Measurements from ENCODE around the gene VWC2L.

VWC2L gene

GRCh38 chr2:214601852-214602633 lies 191.2 kb downstream of the VWC2L start:
- no peak for DNase-seq

- no peak for DNase-seq
Observed at GRCh38 chr2:214604861-214605260, 194.0 kb downstream of the VWC2L start.

GRCh38 chr2:214607051-214607450 lies 196.2 kb downstream of the VWC2L start:
- no peak for DNase-seq

GRCh38 chr2:214611015-214611414 lies 200.2 kb downstream of the VWC2L start:
- DNase-seq, result no peak

GRCh38 chr2:214624166-214624760 lies 213.4 kb downstream of the VWC2L start:
- DNase-seq, result no peak

GRCh38 chr2:214628091-214628490 lies 217.2 kb downstream of the VWC2L start:
- DNase-seq, result no peak

Measured in CD4-positive, alpha-beta T cell treated with Interleukin-17A for 4 hours (primary cell).